Neural cell (in vitro differentiated cells): ENCODE data around the gene ADCY1. TPM values are rescaled to one million over a fixed set of nuclear protein-coding genes. Genes with fewer than 3 reads are reported as not detected.
A peak's percentile ranks its signal among the peaks of the same experiment; 100 is the strongest.
"Not testable (repeated sequence)": the region's sequence is repeated elsewhere in the genome, so short reads cannot be mapped to it uniquely, and the experiment has no call there.

ENCODE experiments used
- H2AFZ ChIP-seq: fragments of 200-600, 300-800 bp; sonication (generic), shearing (Covaris generic); 2 replicates; pipeline ENCODE4 v1.6.0; 2014; ENCODE audit warnings: low read depth, mild to moderate bottlenecking, antibody characterized with exemption, low read length, moderate library complexity
- H3F3A ChIP-seq: fragments of 200-600 bp; shearing (Covaris generic); 2 replicates; pipeline ENCODE4 v1.6.1; 2016; ENCODE audit warnings: mild to moderate bottlenecking, moderate library complexity, mixed read lengths, antibody characterized with exemption, low read length; ENCODE audit not compliant: insufficient read depth, poor library complexity, severe bottlenecking
- H3K27ac ChIP-seq: fragments of 200-600, 300-800 bp; sonication (generic), shearing (Covaris generic); 2 replicates; pipeline ENCODE4 v1.5.1; 2014; ENCODE audit warnings: mild to moderate bottlenecking, low read length, moderate library complexity
- H3K27me3 ChIP-seq: fragments of 300-800, 200-600 bp; sonication (generic), shearing (Covaris generic); 2 replicates; pipeline ENCODE4 v1.6.0; 2014; ENCODE audit warnings: mild to moderate bottlenecking, low read depth, low read length, moderate library complexity; ENCODE audit not compliant: insufficient read depth
- H3K36me3 ChIP-seq: fragments of 300-800, 200-600 bp; sonication (generic), shearing (Covaris generic); 2 replicates; pipeline ENCODE4 v1.5.1; 2014; ENCODE audit warnings: mild to moderate bottlenecking, antibody characterized with exemption, low read length, moderate library complexity; ENCODE audit not compliant: insufficient read depth
- H3K4me2 ChIP-seq: fragments of 300-800, 200-600 bp; sonication (generic), shearing (Covaris generic); 2 replicates; pipeline ENCODE4 v1.6.0; 2014; ENCODE audit warnings: mild to moderate bottlenecking, low read length
- H3K4me3 ChIP-seq: fragments of 300-800, 200-600 bp; sonication (generic), shearing (Covaris generic); 2 replicates; pipeline ENCODE4 v1.5.1; 2014; ENCODE audit warnings: mild to moderate bottlenecking, low read length, moderate library complexity
- H3K79me2 ChIP-seq: fragments of 200-600 bp; shearing (Covaris generic); replicated peaks from 2 replicates; pipeline ENCODE4 v1.6.0; 2014; ENCODE audit warnings: mild to moderate bottlenecking, low read length, moderate library complexity; ENCODE audit not compliant: insufficient read depth
- H3K9ac ChIP-seq: fragments of 300-800, 200-600 bp; sonication (generic), shearing (Covaris generic); 2 replicates; pipeline ENCODE4 v1.6.1; 2016; ENCODE audit warnings: mild to moderate bottlenecking, low read length, mixed read lengths
- H3K9me2 ChIP-seq: fragments of 200-600 bp; shearing (Covaris generic); 2 replicates; pipeline ENCODE4 v1.6.1; 2016; ENCODE audit warnings: mild to moderate bottlenecking, low read length, mixed read lengths; ENCODE audit not compliant: insufficient read depth
- H3K9me3 ChIP-seq: fragments of 200-600, 300-800 bp; sonication (generic), shearing (Covaris generic); 2 replicates; pipeline ENCODE4 v1.6.1; 2016; ENCODE audit warnings: mild to moderate bottlenecking, mixed run types, low read length, moderate library complexity, mixed read lengths
- H4K20me1 ChIP-seq: fragments of 200-600 bp; shearing (Covaris generic); 2 replicates; pipeline ENCODE4 v1.6.1; 2016; ENCODE audit warnings: mild to moderate bottlenecking, mixed run types; ENCODE audit not compliant: insufficient read depth
- CTCF ChIP-seq: fragments of 450-650 bp; IDR thresholded peaks from 2 replicates; pipeline ENCODE4 v1.5.1; 2014; ENCODE audit warnings: antibody characterized with exemption, mild to moderate bottlenecking, moderate library complexity; ENCODE audit not compliant: poor library complexity, severe bottlenecking
- EP300 ChIP-seq: fragments of 450-650 bp; conservative IDR thresholded peaks from 2 replicates; pipeline ENCODE4 v1.6.1; 2014; ENCODE audit warnings: antibody characterized with exemption, mild to moderate bottlenecking, moderate library complexity; ENCODE audit not compliant: poor library complexity, severe bottlenecking
- MXI1 ChIP-seq: fragments of 450-650 bp; conservative IDR thresholded peaks from 2 replicates; pipeline ENCODE4 v1.6.1; 2014; ENCODE audit warnings: antibody characterized with exemption, mild to moderate bottlenecking; ENCODE audit not compliant: poor library complexity, severe bottlenecking
- POLR2AphosphoS5 ChIP-seq: IDR thresholded peaks from 2 replicates; pipeline ENCODE4 v1.6.1; 2012
- SMC3 ChIP-seq: fragments of 450-650 bp; conservative IDR thresholded peaks from 2 replicates; pipeline ENCODE4 v1.6.1; 2014; ENCODE audit warnings: antibody characterized with exemption, mild to moderate bottlenecking, moderate library complexity; ENCODE audit not compliant: poor library complexity
- TAF1 ChIP-seq: IDR thresholded peaks from 2 replicates; pipeline ENCODE4 v1.6.1; 2012; ENCODE audit warnings: low read depth
- polyA plus RNA-seq: library from polyadenylated mRNA; depleted of rRNA; stranded (reverse); fragments of >200 nt; gene quantifications from 2 replicates; pipeline ENCODE4 v1.2.3, GENCODE V29; 2014
- small RNA-seq, 3 experiments: library from RNA; depleted of rRNA; stranded (forward); fragments of <200 nt; gene quantifications; one replicate each; pipeline ENCODE3, GENCODE V24; 2012
- TF ChIP-seq, protein P1 (sequence below): IDR thresholded peaks from 2 replicates; pipeline ENCODE4 v1.6.1; 2012; ENCODE audit warnings: borderline replicate concordance

The ADCY1 gene
- polyA plus RNA-seq, 1 donor from 2014 or later, result 14.8 TPM

DNA sequence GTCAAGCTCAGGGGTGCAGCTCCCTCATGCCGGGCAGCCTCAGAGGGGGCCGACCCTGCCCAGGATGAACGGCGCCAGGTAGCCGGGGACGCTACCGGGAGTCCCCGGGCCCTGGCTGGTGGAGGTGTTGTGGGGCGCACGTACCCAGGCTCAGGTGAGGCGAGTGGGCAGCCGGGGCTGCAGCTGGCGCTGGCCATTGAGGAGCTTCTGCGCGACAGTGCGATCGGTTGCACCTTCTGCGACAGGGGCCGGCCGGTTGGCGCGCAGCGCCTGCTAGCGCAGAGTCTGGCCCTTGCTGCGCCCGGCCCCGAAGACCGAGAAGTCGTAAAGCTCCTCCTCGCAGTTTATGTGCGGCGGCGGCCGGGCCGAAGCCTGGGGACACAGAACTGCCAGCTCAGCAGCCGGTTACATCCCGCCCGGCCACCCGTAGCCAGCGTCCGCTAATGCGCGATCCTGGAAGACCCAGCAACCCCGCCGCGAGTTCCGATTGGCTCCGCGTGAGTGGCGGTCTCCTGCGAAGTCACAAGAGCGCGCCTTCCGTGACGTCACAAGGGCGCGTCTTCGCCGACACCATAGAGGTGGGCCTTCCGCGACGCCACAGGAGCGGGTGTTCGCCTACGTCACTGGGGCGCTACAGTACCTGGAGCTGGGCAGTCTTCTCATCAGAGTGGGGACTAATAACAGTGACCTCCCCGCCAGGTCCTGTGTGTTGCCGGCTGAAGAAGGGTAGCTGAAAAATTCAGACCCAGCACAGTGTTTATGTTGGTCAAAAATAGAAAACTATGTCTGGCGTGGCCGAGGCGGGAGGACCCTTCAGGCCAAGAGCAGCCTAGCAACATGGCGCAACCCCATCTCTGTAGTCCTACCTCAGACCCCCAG, 194.6 kb downstream of the ADCY1 start:
- Histone ChIP-seq H3K4me2 (peak overlapping the region; percentile 30), H3K4me3 (peak overlapping the region; percentile 78), H3K27ac (peak overlapping the region; percentile 86), H3K9ac (peak overlapping the region; percentile 87), H2AFZ (peak overlapping the region; percentile 40)
- H3F3A ChIP-seq, H3K9me2 ChIP-seq, H3K36me3 ChIP-seq, H4K20me1 ChIP-seq, H3K79me2 ChIP-seq, H3K27me3 ChIP-seq, H3K9me3 ChIP-seq: not testable (repeated sequence)
- peak; percentile 19 for TF ChIP-seq SMC3
- peak; percentile 54 for TF ChIP-seq CTCF
- TF ChIP-seq, protein P1, sequence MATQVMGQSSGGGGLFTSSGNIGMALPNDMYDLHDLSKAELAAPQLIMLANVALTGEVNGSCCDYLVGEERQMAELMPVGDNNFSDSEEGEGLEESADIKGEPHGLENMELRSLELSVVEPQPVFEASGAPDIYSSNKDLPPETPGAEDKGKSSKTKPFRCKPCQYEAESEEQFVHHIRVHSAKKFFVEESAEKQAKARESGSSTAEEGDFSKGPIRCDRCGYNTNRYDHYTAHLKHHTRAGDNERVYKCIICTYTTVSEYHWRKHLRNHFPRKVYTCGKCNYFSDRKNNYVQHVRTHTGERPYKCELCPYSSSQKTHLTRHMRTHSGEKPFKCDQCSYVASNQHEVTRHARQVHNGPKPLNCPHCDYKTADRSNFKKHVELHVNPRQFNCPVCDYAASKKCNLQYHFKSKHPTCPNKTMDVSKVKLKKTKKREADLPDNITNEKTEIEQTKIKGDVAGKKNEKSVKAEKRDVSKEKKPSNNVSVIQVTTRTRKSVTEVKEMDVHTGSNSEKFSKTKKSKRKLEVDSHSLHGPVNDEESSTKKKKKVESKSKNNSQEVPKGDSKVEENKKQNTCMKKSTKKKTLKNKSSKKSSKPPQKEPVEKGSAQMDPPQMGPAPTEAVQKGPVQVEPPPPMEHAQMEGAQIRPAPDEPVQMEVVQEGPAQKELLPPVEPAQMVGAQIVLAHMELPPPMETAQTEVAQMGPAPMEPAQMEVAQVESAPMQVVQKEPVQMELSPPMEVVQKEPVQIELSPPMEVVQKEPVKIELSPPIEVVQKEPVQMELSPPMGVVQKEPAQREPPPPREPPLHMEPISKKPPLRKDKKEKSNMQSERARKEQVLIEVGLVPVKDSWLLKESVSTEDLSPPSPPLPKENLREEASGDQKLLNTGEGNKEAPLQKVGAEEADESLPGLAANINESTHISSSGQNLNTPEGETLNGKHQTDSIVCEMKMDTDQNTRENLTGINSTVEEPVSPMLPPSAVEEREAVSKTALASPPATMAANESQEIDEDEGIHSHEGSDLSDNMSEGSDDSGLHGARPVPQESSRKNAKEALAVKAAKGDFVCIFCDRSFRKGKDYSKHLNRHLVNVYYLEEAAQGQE, result peak; percentile 62
- TF ChIP-seq TAF1, result peak; percentile 72
- TF ChIP-seq MXI1, result peak; percentile 59
- TF ChIP-seq POLR2AphosphoS5, result peak; percentile 88
- peak; percentile 82 for TF ChIP-seq EP300

- H3F3A ChIP-seq, H3K36me3 ChIP-seq, H3K9me3 ChIP-seq, H3K79me2 ChIP-seq, H3K27me3 ChIP-seq, H3K9me2 ChIP-seq, H4K20me1 ChIP-seq: not testable (repeated sequence)
- Histone ChIP-seq H3K9ac (peak overlapping the region; percentile 87), H3K27ac (peak overlapping the region; percentile 86), H3K4me3 (peak overlapping the region; percentile 78), H2AFZ (peak overlapping the region; percentile 40), H3K4me2 (peak overlapping the region; percentile 30)
These were observed 195.5 kb downstream of the ADCY1 start for GRCh38 chr7:45769626-45770025.

Small RNAs within 50 kb of the gene (small RNA-seq; reads per million reads assigned to genes)
- 0 reads per million in 3 experiments for gene AC073325.2
